Measurements from ENCODE around the gene ENO1. TPM values are rescaled to one million over a fixed set of nuclear protein-coding genes. Genes with fewer than 3 reads are reported as not detected.

ENO1 gene
- total RNA-seq, 1 donor from 2014 or later: 1,154 TPM

DNA sequence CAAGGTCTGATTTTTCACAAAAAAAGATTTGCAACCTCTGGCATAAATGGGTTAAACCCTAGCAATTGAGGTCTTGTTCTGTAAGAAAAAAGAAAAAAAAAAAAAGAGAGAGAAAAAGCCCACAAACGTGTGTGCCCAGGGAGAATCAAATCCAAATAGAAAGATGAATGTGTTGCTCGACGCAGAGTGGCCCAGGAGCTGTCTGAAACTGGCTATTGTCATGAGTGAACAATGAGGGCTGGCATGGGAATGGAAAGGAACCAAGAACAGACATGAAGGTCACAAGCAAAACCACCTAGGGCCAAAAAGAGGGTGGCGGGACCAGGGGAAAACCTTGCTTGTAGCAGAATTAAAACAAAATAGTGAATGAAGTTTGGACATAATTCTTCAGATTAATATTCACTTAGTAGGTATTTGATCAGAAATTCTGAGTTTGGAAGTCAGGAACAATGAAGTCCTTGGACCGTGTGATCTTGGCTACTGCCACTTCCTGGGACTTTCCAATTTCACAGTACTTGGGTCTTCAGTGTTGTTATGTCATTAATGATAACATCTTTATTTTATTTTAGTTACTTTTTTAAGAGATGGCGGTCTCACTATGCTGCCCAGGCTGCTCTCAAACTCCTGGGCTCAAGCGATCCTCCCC lies 3.1 kb downstream of the ENO1 start:
- Mint-ChIP-seq H3K27me3 (ENCODE audit: low read depth) (no peaks in the 10 kb centered on the region), H3K4me1 (ENCODE audit: low read depth) (peaks cover 74% of the 10 kb centered on the region), H3K4me3 (ENCODE audit: unreplicated experiment) (peak overlapping the region; percentile 81), H3K36me3 (ENCODE audit: low read depth) (peaks cover 38% of the 10 kb centered on the region), H3K27ac (ENCODE audit: unreplicated experiment) (peak overlapping the region; percentile 98), H3K9me3 (ENCODE audit: low read depth) (no peaks in the 10 kb centered on the region)
- TF ChIP-seq, protein P1, sequence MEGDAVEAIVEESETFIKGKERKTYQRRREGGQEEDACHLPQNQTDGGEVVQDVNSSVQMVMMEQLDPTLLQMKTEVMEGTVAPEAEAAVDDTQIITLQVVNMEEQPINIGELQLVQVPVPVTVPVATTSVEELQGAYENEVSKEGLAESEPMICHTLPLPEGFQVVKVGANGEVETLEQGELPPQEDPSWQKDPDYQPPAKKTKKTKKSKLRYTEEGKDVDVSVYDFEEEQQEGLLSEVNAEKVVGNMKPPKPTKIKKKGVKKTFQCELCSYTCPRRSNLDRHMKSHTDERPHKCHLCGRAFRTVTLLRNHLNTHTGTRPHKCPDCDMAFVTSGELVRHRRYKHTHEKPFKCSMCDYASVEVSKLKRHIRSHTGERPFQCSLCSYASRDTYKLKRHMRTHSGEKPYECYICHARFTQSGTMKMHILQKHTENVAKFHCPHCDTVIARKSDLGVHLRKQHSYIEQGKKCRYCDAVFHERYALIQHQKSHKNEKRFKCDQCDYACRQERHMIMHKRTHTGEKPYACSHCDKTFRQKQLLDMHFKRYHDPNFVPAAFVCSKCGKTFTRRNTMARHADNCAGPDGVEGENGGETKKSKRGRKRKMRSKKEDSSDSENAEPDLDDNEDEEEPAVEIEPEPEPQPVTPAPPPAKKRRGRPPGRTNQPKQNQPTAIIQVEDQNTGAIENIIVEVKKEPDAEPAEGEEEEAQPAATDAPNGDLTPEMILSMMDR (IDR thresholded peaks at IDR 0.05): no peak
- DNase-seq (ENCODE audit: low spot score): no peak

GRCh38 chr1:8874230-8875201 lies 4.0 kb downstream of the ENO1 start:
- Mint-ChIP-seq H3K9me3 (ENCODE audit: low read depth) (no peaks in the 10 kb centered on the region), H3K36me3 (ENCODE audit: low read depth) (peaks cover 45% of the 10 kb centered on the region), H3K27ac (ENCODE audit: unreplicated experiment) (peak overlapping the region; percentile 98), H3K4me1 (ENCODE audit: low read depth) (peaks cover 74% of the 10 kb centered on the region), H3K4me3 (ENCODE audit: unreplicated experiment) (peak overlapping the region; percentile 81), H3K27me3 (ENCODE audit: low read depth) (no peaks in the 10 kb centered on the region)
- TF ChIP-seq, protein P1 (IDR thresholded peaks at IDR 0.05): no peak
- no peak for DNase-seq (ENCODE audit: low spot score)

- no peak for DNase-seq (ENCODE audit: low spot score)
- Mint-ChIP-seq H3K4me3 (ENCODE audit: unreplicated experiment) (peak overlapping the region; percentile 81), H3K36me3 (ENCODE audit: low read depth) (peaks cover 52% of the 10 kb centered on the region), H3K9me3 (ENCODE audit: low read depth) (no peaks in the 10 kb centered on the region), H3K27me3 (ENCODE audit: low read depth) (no peaks in the 10 kb centered on the region), H3K27ac (ENCODE audit: unreplicated experiment) (peak overlapping the region; percentile 98), H3K4me1 (ENCODE audit: low read depth) (peaks cover 77% of the 10 kb centered on the region)
- TF ChIP-seq, protein P1 (IDR thresholded peaks at IDR 0.05): no peak
Measured at GRCh38 chr1:8873506-8874229, 4.8 kb downstream of the ENO1 start.

- H3K9me3 Mint-ChIP-seq (ENCODE audit: low read depth): no peaks in the 10 kb centered on the region
- peaks cover 53% of the 10 kb centered on the region for H3K36me3 Mint-ChIP-seq (ENCODE audit: low read depth)
- H3K4me1 Mint-ChIP-seq (ENCODE audit: low read depth): peaks cover 77% of the 10 kb centered on the region
- TF ChIP-seq, protein P1 (IDR thresholded peaks at IDR 0.05): no peak
- H3K4me3 Mint-ChIP-seq (ENCODE audit: unreplicated experiment): peak overlapping the region; percentile 62
- DNase-seq (ENCODE audit: low spot score): no peak
- H3K27me3 Mint-ChIP-seq (ENCODE audit: low read depth): no peaks in the 10 kb centered on the region
- H3K27ac Mint-ChIP-seq (ENCODE audit: unreplicated experiment): peak overlapping the region; percentile 98
Measured at GRCh38 chr1:8873001-8873400, 5.5 kb downstream of the ENO1 start.

DNA sequence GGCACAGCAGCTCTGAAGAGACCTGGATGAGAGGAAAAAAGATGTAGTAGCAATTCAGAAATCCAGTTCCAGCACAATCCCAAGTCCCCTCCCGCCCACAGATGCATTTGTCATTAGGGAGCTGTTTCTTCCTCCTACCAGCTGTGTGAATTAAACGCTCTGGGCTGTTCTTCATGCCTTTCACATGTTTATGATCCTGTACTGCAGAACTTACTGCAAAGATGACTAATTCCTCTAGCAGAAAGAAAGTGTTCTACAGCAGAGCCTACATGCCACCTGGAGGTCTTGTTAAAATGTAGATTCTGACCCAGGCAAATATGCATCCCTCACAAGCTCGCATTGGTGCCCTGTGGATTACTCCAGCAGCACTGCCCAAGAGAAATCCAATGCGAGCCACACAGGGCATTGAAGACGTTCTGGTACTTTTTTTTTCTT lies 6.5 kb downstream of the ENO1 start:
- H3K4me1 Mint-ChIP-seq (ENCODE audit: low read depth): peaks cover 81% of the 10 kb centered on the region

More for the DNA sequence above, 6.5 kb downstream of the ENO1 start:
- no peak overlapping the region for H3K27ac Mint-ChIP-seq (ENCODE audit: unreplicated experiment)
- H3K27me3 Mint-ChIP-seq (ENCODE audit: low read depth): no peaks in the 10 kb centered on the region
- H3K9me3 Mint-ChIP-seq (ENCODE audit: low read depth): no peaks in the 10 kb centered on the region
- no peak overlapping the region for H3K4me3 Mint-ChIP-seq (ENCODE audit: unreplicated experiment)
- TF ChIP-seq, protein P1 (IDR thresholded peaks at IDR 0.05): no peak
- no peak for DNase-seq (ENCODE audit: low spot score)
- peaks cover 61% of the 10 kb centered on the region for H3K36me3 Mint-ChIP-seq (ENCODE audit: low read depth)
